Measurements from ENCODE around the gene SFR1.
A peak's percentile ranks its signal among the peaks of the same experiment; 100 is the strongest.

The SFR1 gene, protein sequence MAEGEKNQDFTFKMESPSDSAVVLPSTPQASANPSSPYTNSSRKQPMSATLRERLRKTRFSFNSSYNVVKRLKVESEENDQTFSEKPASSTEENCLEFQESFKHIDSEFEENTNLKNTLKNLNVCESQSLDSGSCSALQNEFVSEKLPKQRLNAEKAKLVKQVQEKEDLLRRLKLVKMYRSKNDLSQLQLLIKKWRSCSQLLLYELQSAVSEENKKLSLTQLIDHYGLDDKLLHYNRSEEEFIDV

DNA sequence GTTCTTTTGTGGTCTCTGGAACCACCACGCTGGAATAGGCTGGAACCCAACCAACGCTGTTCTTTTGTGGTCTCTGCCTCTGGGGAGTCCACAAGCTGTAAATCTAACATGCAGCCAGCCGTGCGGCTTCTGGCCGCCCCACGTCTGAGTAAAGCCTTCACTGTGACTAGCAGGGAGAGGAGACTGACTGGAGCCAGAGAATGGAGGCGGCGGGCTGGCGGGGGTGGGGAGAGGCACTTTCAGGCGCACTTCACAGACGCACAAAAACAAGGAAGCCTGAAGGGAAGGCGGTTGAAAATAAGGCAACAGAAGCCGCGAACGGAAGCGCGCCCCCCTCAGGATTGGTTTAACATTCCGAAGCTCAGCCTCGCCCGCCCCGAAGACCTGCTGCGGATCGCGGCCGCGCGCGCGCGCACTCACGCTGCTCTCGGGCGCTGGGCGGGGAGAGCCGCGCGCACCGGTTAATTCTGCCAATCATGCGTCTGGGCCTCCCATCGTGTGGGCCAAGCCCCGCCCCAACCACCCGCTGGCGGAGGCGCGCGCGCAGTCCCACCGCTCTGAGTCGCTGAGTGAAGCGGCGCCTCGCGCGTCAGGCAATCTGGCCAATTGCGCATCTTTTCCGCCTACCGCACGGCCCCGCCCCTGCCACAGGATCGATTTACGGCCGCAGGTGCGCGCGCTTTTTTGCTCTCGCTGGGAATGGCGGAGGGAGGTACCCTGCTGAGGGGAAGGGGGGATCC, at the start of gene SFR1:
Gene SFR1, plus strand, starts transcription at position 687 of the 740 bp plus-strand sequence. Its CDS starts 13 bp downstream, at position 700.
- DNase-seq (ENCODE audit: low read depth), result peak; percentile 97

DNA sequence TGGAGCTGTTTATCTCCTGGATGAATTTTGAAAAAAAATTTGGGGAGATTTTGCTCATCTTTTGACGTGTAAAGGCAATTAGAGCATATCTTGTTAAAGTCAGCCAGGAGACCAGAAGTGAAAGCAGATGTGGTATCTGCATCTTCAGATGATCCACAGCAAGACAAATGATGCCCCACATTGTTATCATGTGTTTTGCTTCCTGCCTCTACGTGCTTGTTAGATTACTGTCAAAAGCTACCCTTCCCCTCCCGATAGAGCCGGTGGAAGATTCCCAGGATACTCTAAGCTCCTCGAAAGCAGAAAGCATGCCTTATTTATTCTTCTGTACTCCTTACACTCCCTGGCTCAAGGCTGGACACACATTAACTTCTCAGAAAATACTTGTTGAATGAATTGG, 49.2 kb upstream of the SFR1 start:
- no peak for DNase-seq (ENCODE audit: low read depth)

DNA sequence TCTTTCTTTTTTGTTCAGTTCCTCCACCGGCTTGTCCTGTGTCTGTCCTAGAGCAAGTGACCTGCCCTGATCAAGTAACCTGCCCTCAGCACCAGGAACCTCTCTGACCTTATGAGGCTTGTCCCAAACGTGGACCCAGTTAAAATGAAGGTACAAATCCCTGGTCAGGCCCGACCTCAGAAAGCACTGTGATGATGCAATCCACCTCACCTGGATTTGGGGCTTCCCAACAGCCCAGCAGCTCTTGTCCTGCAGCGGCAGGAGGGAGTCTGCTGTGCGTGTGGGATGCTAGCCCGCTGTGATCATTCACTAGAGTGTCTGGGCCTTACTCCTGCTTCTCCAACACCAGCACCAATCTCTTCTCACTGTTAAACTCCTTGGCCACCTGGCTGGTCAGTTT, 47.5 kb upstream of the SFR1 start:
- DNase-seq (ENCODE audit: low read depth), result no peak

DNA sequence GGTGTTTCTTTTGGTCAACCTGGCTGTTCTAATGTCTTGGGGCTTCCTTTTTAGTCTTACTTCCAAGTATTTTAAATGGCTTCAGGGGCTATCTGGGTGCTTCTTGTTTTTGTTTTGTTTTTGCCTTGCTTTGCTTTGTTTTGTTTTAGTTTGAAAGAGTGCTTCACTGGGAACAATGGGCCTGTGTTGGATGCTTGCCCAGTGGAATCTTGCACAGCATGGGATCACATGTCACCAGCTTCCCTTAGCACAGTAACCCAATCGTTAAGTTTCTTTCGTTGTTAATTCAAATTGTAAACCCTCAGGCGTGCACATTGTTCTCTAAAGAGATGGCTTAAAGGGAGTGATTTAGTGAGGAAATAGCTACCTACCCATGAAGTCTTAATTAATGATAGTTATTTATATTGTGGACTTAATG, 45.2 kb upstream of the SFR1 start:
- no peak for DNase-seq (ENCODE audit: low read depth)

DNA sequence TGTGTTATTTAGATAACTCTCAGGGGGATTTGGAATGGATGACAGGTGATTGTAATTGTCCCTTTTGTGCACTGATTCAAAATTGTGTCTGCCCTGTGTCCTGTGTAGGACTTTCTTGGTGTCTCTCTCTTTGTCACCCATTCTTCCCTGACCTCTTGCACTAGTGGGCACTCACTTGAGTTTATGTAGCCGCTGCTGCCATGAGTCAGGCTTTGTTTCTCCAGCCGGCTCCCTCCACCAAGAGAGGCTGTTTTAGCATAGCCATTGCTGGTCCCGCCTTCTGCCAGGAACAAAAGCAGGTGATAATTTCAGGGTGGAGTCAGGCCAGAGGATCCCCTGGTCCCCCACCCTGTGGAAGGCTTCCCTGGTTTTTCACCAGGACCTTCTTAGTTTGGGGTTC, 44.7 kb upstream of the SFR1 start:
- no peak for DNase-seq (ENCODE audit: low read depth)

GRCh38 chr10:104077663-104078151, 44.3 kb upstream of the SFR1 start:
- no peak for DNase-seq (ENCODE audit: low read depth)

- no peak for DNase-seq (ENCODE audit: low read depth)
Observed at GRCh38 chr10:104080762-104081161, 41.2 kb upstream of the SFR1 start.

GRCh38 chr10:104081998-104082397, 40.0 kb upstream of the SFR1 start:
- DNase-seq (ENCODE audit: low read depth), result no peak

- DNase-seq (ENCODE audit: low read depth), result no peak
Observed at GRCh38 chr10:104084482-104085142, 37.4 kb upstream of the SFR1 start.

GRCh38 chr10:104085801-104086400, 36.1 kb upstream of the SFR1 start, which contains the start of gene COL17A1:
TSS of gene COL17A1 (minus strand) at chr10:104085880. CDS start at chr10:104080673, 5,207 bp downstream.
- DNase-seq (ENCODE audit: low read depth), result no peak

DNA sequence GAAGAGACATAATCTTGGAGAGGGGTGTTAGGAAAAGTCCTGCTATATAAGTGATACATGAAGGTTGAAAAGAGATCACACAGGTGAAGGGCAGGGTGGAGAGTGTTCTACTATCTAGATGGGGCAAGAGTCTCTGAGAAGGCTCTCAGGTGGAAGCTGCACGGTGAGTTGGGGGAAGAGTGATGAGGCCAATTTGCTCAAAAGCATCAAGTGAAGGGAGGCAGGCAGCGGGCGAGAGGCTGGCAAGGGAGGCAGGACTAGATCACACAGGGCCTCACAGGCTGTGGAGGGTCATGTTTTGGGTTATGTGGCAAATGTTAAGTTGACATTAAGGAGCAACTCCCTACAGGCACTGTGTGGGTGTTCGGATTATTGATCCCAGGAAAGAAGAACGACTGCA, 33.7 kb upstream of the SFR1 start:
- no peak for DNase-seq (ENCODE audit: low read depth)

- no peak for DNase-seq (ENCODE audit: low read depth)
Observed at GRCh38 chr10:104089621-104090020, 32.4 kb upstream of the SFR1 start.

DNA sequence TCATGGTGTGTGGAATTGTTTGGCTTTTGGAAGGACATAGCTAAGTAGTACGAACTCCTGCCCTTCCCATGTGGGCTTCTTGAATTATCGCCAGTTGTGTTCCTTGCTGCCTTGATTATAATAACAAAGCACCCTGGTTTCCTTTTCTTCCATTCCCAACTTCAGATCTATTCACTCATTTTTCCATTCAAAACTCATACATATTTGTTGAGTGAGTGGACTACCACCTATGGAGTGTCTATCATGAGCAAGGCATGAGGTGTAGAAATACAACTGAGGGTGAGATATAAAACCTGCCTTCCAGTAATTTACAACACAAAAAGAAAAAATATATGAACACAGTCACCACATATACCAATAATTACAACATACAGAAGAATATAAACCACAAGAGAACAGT, 31.4 kb upstream of the SFR1 start:
- DNase-seq (ENCODE audit: low read depth), result no peak

- no peak for DNase-seq (ENCODE audit: low read depth)
Observed at GRCh38 chr10:104092749-104093148, 29.2 kb upstream of the SFR1 start.

DNA sequence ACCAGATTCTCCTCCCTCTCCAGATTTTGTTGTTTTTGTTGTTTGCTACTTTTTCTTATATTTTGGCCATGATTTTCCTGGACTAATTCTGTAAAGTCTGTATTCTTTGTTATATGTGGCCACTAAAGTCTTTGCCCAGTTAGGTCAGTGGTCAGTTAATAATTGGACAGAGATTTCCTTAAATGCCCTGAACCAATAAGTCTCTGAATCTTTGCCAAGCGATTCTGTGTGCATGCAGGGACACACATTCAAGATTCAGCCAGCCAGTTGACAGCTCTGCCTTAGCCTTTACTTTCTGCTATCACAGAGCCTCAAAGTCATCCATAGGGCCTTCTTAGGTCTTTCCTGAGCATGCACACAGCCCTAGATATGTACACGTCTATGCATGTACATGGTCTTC, 25.3 kb upstream of the SFR1 start:
- DNase-seq (ENCODE audit: low read depth), result no peak

DNA sequence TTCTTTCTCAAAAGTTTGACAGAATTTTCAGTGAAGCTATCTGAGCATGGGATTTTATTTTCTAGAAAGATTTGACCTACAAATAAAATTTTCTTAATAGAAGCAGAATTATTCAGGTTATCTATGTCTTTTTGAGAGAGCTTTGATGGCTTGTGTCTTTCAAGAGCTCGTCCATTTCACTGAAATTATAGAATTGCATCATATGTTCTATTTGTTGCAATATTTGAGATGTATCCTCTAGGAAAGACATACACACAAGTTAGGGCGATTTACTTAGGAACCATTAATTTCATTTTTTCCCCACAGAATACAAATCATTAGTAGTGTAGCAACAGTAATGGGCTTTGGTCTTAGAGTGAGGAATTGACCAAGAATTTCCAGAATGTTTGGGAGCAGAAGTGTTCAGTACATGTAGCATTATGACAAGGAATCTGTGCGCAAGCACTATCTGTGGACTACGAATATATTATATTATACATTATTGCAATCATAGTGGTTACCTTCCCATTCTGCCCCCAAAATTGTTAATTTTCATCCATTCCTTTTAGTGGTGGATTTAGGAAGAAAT, 23.5 kb upstream of the SFR1 start:
- no peak for DNase-seq (ENCODE audit: low read depth)

GRCh38 chr10:104099269-104099668, 22.7 kb upstream of the SFR1 start:
- no peak for DNase-seq (ENCODE audit: low read depth)

DNA sequence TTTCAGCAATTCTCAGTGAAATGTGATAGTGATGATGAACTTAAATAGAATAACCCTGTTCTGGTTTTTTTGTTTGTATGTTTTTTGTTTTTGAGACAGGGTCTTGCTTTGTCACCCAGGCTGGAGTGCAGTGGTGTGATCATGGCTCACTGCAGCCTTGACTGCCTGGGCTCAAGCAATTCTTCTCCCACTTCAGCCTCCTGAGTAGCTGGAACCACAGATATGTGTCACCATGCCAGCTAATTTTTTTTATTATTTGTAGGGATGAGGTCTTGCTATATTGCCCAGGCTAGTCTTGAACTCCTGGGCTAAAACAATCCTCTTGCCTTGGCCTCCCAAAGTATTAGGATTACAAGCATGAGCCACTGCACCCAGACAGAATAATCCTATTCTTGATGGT, 22.0 kb upstream of the SFR1 start:
- DNase-seq (ENCODE audit: low read depth), result no peak

DNA sequence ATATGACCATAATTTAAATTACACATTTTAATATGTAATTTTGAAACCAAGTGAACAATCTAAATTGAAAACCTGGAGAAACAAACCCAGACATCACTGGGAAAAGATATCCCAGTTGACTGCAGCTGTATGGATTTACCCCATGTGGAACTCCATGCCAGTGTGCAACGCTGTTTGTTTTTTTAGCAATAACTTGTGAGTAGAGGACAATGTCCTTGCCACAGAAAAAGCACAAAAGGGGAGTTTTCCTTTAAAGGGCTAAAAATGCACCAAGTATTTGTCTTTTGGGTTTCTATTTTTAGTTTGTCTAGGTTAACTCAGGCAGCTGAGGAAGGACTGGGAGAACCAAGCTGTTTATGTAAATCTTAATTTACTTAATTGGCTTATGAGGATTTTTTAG, 21.2 kb upstream of the SFR1 start:
- DNase-seq (ENCODE audit: low read depth), result no peak

GRCh38 chr10:104101902-104102301, 20.1 kb upstream of the SFR1 start:
- DNase-seq (ENCODE audit: low read depth), result no peak

GRCh38 chr10:104103956-104104355, 18.0 kb upstream of the SFR1 start:
- DNase-seq (ENCODE audit: low read depth), result no peak

DNA sequence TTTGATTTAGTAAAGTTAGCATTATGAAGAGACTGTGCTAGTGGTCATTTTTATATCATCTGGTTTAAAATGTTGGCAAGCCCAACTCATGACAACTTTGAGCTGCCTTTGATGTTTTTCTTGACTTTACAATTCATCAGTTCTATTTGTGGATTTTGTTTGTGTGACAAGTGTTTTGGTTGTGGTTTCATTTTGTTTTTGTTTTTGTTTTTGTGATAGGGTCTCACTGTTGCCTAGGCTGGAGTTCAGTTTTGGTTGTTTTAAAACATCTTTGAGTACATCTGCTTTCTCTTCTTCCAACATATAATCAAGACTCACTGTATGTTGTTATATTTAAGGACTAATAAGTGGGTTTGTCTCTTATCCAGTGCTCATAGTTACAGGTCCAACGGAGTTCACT, 17.6 kb upstream of the SFR1 start:
- DNase-seq (ENCODE audit: low read depth), result no peak
